NCI-H2107 treated with DMSO at 0.1 percent for 48 hours (cell line): ENCODE measurements around the gene GGT5.
A peak's percentile ranks its signal among the peaks of the same experiment; 100 is the strongest.
"Not testable (repeated sequence)": the region's sequence is repeated elsewhere in the genome, so short reads cannot be mapped to it uniquely, and the experiment has no call there.

Experiments
- DNase-seq: peaks from one replicate; lab custom pipeline; 2025; ENCODE audit not compliant: unreplicated experiment; lab: John Stamatoyannopoulos, UW

The GGT5 gene, protein sequence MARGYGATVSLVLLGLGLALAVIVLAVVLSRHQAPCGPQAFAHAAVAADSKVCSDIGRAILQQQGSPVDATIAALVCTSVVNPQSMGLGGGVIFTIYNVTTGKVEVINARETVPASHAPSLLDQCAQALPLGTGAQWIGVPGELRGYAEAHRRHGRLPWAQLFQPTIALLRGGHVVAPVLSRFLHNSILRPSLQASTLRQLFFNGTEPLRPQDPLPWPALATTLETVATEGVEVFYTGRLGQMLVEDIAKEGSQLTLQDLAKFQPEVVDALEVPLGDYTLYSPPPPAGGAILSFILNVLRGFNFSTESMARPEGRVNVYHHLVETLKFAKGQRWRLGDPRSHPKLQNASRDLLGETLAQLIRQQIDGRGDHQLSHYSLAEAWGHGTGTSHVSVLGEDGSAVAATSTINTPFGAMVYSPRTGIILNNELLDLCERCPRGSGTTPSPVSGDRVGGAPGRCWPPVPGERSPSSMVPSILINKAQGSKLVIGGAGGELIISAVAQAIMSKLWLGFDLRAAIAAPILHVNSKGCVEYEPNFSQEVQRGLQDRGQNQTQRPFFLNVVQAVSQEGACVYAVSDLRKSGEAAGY

DNA sequence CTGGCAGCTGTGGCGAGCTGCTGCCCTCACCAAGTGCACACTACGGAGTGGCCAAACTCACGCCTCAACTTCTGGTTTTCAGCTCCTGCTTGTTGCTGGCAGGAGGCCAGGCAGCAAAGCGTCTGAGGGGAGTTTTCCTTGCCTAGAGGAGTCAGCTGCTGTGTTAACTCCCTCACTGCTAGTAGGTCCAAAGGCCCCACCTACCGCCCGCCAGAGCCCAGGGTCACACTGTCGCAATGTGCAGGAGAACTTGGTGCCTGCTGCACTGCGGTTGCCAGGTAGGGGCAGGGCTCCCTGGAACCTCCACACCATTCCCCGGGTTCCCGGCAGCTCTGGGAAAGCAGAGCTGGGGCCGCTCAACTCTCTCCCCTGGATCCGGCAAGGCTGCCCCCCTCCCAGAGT lies at the start of gene GGT5:
GGT5 (minus strand) TSS at position 53 of the 402 bp plus-strand sequence. CDS start 357 bp downstream, outside the sequence.
- DNase-seq, result not testable (repeated sequence)

DNA sequence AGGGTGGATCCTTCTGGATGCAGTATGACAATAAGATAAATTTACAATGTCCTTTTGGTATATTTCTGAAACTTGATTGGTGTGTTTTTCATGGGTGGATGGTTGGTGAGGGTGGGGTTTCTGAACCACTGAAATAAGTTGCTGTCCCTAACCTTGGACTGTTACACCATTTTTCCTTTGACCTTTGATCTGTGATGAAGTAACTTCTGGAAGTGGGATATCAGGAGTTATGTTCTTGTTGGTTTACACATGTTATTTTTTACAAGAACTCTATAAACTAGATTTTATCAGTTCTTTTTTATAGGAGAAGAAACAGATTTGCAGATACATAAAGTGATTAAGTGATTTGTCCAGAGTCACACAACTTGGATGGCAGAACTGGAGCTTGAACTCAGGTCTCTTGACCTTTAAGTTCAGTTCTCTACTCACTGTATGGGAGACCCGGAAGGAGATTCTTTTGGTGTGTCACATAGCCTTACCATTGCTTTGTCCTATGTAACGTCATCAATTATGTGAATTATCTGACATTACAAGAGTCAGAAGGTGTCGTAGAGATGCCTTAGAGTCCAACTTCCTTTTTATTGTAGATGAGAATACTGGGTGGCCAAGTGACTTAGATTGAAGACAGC lies 47.4 kb upstream of the GGT5 start:
- DNase-seq, result not testable (repeated sequence)

DNA sequence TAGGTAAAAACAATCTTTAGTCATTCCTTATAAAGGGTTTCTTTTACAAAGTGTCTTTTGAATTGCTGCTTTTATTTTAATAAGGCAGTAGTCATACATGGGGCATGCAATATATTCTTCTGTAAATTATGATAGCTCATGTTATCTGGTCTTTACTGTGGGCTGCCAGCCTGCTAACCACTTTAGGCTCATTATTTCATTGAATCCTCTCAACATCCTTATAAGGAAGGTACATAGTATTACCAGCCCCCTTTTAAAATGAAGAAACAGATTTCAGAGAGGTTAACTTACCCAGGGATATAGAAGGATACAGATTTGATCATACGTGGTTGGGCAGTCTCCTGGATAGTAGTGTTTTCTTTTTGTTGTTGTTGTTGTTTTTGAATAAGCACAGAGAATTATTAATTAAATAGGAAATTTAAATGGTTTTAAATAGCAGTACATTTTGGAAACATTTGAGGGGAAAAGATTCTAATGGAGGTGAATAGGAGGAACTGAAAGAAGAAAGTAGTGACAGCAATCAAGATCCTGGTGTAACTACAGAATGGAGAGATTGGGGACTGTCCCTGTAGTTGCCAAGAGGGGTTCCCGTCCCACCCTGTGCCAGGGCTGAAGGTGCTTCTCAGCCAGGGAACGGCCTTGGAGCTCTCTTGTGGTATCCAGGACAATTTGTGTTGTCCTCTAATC lies 46.8 kb upstream of the GGT5 start:
- no peak for DNase-seq

DNA sequence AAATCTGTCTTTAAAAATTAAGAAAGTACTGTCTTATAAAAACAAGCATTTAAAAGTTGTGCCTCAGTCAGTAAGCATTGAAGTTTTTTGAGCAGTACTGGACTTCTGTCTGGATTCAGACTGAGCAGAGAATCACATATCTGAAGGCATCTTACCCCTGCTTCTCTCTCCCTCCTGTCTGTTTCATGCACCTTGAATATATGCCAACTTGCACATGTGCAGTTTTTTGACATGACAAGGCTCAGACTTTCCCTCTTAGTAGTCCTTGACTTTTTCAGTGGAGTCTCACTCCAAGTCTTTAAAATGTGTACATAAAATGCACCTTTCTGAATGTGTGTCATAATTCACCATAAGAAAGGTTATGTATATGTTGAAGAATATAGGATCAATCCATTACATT lies 45.6 kb upstream of the GGT5 start:
- no peak for DNase-seq

DNA sequence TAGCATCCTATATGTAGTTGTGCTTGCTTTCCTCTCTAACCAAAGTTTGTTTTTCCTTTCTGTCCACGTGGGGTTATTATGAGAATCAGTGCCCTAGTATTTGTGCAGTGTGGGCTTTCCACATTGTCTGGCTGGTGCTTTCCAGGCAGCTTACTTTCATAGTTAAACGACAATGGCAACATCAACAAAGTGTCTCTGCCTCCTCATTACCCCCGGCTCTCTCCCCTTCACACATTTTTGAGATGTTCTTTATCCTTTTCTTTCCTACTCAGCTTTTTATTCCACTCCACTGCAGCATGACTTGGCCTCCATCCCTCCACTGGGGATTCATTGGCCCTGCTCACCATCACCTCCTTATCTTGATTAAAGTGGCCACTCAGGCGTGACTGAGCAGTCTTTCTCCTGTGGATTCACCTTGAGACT lies 44.9 kb upstream of the GGT5 start:
- DNase-seq, result no peak

DNA sequence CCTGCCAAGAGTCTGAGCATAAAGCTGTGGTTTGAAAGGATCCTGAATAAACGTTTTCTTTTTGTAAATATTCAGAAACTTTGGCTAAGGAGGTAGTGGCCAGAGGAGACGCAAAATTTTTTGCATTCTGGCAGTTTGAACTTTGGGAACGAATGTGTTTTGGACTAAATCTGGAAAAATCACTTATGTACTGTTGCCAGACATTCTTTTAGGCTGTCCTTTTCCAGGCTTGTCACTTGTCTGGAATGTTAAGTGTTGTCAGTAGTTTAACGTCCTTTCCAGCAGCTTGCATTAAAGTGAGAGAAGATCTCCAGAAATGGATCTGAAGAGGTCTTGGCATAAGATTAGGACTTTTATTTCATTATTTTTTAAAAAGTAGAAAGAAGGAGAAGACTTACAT lies 44.2 kb upstream of the GGT5 start:
- DNase-seq, result no peak

DNA sequence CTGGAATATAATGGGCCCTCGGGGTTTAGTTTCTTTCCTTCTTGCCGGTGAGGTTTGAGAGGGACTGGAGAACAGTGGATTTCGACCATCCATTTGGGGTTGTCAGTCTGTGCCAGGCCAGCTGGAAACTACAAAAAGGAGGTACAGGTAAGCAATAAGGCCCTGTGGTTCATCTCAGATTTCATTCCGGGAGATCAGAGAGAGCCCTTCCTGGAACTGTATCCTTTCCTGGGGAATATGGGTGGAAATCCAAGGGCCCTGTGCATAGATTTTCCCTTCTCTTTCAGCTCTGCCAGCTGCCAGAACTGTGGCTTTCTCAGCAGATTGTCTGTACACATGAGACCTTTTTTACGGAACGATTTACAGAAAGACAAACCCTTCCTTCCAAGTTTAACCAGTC lies 42.9 kb upstream of the GGT5 start:
- DNase-seq, result peak; percentile 24

DNA sequence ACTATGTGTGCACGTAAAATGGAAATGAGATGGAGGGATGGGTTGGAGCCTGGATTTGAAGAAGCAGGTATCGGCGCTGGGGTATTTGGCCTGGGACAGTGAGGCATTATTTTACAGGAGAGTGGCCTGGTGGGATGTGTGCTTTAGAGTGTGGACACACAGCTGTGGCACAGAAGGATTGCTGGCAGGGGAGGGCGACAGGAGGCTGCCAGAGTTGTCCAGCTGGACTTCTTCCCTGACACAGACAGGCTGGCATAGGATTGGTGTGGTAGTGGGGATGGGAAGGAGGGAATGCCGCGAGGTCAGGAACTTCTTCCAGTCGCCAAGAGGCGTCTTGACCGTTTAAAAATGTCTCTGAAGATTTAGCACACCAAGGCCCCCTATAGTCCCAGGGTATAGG lies 42.3 kb upstream of the GGT5 start:
- DNase-seq, result not testable (repeated sequence)

DNA sequence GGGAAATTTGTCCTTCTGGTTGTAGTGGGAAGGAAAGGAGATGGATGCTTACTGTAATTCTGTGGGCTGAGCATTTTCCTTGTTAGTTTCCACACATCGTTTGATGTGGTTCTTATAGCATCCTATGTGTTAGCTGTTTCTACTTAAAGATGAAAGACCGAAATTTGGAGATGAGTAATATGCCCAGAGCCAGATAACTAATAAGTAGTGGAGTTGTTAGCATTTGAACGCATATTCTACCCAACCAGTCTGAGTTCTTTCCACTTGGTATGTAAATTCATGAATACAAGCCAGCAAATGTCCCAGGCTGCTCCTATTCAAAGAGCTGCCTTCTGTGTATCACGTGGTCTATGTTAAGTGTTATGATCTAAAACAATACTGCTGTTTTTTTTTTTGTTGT lies 40.4 kb upstream of the GGT5 start:
- DNase-seq, result no peak

DNA sequence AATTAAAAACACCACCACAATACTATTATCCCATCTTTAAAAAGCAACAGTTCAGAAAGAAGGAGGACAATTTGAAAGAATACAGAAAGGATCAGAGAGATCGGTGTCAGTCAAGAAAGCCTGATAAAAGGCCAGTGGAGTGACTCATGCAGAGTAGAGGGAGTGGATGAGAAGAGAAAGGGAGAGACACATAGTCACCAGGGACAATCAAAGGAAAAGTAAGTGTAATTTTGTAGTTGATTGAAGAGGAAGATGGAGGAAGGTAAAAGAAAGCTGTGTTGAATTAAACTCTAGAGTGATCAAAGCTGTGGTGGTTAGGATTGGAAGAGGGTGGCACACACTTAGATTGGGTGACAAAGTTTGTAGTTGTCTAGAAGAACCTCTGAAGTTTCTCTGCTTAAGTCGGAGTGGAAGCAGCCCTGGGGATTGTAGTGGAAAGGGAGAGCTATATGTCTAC lies 39.9 kb upstream of the GGT5 start:
- no peak for DNase-seq

DNA sequence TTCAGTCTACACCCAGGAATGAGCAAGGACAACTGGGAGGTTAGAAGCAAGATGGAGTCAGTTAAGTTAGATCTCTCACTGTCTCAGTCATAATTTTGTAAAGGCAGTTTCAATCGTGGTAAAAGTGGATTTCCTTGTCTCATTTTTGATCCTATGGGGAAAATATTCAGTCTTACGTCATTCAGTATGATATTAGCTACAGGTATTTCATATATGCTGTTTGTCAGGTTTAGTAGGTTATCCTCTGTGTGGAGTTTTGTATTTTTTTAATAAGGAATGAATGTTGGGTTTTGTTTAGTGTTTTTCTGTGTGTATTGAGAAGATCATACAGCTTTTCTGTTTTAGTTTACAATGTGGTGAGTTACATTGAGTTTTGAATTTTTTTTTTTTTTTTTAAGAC lies 37.5 kb upstream of the GGT5 start:
- DNase-seq, result no peak

DNA sequence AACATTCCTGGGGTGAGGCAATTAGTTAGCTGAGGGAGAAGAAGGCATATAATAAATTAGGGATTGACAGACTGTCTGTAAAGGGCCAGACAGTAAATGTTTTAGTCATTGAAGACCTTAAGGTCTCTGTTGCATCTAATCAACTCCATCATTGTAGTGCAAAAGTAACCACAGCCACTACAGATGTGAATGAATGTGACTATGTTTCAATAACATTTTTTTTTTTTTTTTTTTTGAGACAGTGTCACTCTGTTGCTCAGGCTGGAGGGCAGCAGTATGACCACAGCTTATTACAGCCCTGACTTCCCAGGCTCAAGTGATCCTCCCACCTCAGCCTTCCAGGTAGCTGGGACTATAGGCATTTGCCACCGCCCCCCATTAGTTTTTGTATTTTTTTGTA lies 35.5 kb upstream of the GGT5 start:
- not testable (repeated sequence) for DNase-seq

DNA sequence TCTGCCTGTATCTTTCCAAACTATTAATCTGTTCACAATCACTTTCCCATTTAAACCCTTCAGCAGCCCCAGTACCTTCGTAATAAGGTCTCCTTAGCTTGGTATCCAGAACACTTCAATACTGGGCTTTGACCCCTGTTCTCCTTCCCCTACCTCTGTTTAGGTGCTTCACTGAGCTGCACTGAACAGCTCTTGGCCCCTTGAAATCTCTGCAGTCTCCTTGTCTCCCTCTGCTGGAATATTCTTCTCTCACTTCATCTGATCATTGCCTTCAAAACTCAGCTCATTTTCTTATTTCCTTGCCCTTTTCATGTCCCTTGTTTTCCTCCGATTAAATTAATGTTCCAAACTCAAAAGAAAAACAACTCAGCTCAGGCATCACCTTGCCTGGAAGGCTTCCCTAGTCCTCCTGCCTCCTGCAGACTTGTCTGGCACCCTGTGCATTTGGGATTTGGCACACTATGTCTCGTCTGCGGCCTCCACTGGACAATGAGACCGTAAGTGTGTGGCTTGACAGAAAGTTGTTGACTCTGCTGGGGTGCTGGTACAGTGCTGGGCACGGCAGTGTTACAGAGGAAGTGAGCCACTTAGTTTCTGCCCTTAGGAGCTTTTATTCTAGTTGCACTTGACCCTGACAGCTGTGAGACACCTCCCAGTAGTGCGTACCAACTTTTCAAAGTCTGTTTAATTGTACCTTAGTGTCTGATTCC lies 30.0 kb upstream of the GGT5 start:
- not testable (repeated sequence) for DNase-seq

DNA sequence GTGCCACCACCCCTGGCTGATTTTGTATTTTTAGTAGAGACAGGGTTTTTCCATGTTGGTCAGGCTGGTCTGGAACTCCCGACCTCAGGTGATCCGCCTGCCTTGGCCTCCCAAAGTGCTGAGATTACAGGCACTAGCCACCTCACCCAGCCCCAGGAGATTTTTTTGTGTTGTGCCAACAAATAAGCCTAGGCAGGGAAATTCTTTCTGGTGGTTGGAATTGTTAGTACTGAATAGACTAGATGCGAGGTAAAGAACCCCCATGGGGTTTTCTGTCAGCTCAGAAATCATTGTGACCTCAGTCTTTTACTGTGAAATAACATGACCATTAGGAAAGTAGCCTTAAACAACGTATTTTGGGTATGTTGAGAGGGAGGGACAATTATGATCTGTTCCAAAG lies 29.0 kb upstream of the GGT5 start:
- not testable (repeated sequence) for DNase-seq

DNA sequence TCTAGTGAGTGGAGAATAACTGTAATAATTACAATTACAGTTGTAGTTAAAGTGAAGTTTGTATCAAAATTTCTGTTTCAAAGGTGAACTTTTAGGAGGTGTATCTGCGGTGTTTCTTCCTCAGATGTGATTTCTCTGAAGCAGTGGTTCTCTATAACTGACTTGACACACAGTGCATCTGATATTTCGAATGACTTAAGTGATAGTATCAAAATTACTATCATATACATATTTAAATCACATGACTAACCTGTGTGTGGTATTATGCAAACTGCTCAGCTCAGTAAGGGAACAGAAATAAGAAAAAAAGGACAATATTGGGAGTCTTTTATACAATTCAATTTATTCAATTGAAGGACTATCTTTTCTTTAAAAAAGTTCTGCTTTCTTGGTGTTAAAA lies 28.1 kb upstream of the GGT5 start:
- DNase-seq, result not testable (repeated sequence)

DNA sequence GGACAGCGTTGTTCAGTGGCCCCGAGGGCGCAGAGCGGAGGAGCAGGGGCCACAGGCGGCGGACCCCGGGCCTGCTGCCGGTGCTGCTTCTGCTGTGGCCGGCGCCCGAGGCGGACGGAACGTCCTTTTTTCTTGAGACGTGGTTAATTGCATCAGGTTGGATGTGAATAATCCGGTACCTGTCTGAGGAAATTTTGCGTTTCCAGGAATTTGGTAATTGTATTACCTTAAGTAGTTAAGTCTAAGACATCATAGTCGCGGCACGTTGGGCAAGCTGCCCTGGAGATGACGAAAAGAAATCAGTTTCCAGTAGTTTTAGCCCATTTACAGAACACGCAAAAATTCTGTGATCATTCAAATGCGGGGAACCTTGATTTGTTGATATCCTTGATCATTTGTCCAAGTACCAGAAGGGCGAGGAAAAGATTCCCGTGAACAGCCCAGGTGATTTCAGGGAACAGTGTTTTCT lies 26.5 kb upstream of the GGT5 start:
- no peak for DNase-seq

DNA sequence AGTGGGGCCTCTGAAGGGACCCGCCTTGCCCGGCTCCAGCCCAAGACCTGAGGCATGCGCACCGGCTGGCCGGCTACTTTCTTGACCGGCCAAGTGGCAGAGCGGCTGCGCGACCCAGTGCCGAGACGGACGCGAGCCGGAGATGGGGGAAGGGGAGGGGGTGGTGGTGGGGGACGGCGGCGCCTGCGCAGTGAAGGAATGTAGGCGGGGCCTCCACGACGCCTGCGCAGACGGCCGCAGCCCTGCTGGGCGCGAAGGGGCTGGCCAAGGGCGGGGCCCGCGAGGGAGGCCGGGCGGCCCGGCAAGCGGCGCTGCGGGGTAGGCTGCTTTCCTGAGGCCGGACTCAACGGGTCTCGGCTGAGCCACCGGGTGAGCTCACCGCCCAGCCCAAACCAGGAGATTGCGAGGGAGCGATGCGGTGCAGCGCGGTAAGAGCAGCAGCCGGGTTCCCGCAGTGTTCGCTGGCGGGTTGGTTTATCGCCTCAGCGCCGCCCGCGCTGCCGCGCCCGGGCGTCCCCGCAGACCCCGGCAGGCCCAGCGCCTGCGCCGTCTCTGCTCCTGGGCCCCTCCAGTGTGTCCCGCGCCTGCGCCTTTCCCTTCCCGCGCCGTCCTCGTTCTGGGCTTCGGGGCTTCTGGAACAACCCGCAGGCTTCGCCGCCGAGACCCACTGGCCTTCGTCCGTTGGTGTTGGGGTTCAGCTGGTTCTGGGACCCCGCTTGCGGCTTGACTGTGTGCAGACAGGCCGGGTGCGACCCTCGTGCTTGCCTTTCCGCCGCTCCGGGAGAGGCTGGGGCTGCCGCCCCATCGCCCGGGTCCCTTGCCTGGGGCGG lies 25.9 kb upstream of the GGT5 start, which contains the start of gene SPECC1L:
SPECC1L (plus strand) TSS at position 276 of the 830 bp plus-strand sequence. CDS start 31,401 bp downstream, outside the sequence.
- DNase-seq, result peak; percentile 38

DNA sequence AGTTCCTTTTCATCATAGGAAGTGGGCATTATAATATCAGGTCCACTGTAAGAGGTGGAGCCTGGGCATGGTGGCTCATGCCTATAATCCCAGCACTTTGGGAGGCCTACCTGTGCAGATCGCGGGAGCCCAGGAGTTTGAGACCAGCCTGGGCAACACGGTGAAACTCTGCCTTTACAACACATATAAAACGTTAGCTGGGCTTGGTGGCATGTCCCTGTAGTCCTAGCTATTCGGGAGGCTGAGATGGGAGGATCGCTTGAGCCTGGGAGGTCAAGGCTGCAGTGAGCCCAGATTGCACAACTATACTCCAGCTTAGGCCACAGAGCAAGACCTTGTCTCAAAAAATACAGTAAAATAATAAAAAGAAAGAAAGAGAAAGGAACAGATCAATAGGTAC lies 21.6 kb upstream of the GGT5 start:
- not testable (repeated sequence) for DNase-seq

DNA sequence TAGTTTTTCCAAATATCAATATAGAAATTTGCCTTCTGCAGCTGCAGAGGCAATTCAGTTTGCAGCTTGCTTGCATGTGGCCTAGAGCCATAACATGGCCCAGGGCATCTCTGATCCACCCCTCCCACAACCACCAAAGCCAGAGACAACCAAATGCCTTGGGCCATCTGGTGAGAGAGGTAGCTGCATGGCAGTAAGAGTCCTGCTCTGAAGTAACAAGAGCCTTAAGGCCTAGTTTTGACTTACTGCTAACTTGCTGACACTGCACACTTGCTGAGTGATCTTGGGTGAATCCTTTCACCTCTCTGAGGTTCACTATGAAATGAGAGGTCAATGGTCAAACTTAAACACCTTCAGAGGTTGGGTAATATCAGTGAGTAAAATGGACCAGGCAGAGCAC lies 20.9 kb upstream of the GGT5 start:
- no peak for DNase-seq
